Stimulated activated CD4-positive, alpha-beta T cell treated with anti-CD3 and anti-CD28 coated beads, Interleukin-12 subunit alpha, Interleukin-12 subunit beta, amount 100 ng/mL, for 48 hours (primary cell): ENCODE results near the gene ZPBP2.
"Not testable (repeated sequence)": the region's sequence is repeated elsewhere in the genome, so short reads cannot be mapped to it uniquely, and the experiment has no call there.

ENCODE experiments used
- DNase-seq, 3 donors: peaks; one replicate each; pipeline ENCODE4 v3.0.0-alpha.2; 2020; ENCODE audit warnings: low read depth in 2 of 3, low spot score in 1 of 3

ZPBP2 gene

DNA sequence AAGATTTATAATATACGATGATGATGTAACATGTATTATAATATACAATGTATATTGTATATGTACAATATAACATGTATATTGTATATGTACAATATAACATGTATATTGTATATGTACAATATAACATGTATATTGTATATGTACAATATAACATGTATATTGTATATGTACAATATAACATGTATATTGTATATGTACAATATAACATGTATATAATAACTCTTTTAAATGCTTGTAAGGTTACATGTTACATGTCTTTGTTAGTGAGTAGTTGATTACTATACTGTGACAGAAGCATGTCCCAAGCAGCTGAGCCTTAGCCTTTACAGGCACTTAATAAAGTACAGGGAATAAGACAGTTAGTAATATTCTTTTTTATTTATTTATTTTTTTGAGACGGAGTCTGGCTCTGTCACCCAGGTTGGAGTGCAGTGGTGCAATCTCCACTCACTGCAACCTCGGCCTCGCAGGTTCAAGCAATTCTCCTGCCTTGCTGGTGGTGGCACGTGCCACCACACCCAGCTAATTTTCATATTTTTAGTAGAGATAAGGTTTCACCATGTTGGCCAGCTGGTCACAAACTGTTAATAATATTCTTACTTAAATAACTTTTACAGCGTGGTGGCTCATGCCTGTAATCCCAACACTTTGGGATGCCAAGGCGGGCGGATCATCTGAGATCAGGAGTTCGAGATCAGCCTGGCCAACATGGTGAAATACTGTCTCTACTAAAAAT lies 11.9 kb upstream of the ZPBP2 start:
- DNase-seq, result not testable (repeated sequence)

DNA sequence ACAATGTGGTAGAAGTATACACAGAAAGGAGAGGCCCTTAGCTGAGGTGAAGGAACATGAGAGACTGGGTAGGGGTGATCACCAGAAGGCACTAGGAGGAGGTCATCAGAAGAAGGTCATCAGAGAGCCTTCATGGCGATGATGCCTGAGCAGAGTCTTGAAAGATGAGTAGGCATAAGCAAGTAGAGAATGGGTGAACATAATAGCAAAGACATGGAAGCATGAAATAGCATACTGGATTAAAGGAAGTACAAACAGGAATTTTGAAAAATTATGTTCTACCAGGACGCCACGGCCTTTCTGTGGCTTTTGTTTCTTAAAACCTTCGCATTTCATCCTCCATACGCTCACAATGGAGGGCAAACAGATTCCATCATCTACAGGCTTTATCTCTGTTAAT lies 6.8 kb upstream of the ZPBP2 start:
- DNase-seq, result no peak

- DNase-seq, result no peak
These were observed 4.6 kb upstream of the ZPBP2 start for GRCh38 chr17:39863244-39863917.

DNA sequence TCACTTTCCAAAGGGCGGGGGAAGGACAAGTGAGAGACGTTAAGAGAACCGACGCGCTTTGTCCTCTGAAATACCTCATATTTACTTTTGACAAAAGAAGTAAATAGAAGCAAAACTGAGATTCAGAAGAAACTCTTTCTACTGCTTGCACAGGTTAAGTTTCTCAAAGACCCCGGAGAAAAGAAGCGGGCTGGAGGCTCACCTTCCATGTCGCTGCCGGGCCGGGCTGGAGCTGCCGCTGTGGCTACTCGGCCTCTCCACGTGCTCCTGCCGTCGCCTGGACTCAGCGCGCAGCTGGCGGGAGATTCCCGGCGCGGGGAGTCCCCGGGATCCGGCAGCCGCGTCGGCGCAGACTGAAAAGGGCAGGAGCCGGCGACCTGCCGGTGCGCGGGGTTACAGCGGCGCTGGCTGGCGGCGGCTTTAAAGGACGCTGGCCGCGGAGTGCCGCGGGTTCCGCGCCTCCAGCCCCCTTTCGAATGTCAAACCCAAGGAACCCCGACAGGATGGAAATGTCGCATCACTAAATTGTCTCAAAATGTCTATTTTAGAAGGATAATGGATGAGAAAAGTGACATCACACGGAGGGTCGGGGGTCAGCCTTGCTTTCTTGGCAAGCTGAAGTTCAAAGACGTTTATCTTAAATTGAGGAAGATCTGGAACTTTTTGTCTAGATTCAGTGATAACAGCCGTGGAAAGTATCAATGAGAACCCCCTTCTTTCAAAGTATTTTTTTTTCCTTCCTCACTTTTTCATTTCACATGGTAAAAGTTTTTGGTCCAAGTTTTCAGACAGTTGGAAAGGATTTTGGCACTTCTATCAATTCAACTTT lies 3.9 kb upstream of the ZPBP2 start, which contains the start of gene IKZF3:
IKZF3 (minus strand) TSS at position 395 of the 829 bp plus-strand sequence; CDS start at position 209, 186 bp downstream.
- peak; percentile 66 to 87 (median 77) for DNase-seq

GRCh38 chr17:39866013-39866730 lies 1.8 kb upstream of the ZPBP2 start:
- no peak for DNase-seq

- DNase-seq, result peak; percentile 45 to 61 (median 46)
These were observed 720 bp upstream of the ZPBP2 start for GRCh38 chr17:39867084-39867879.

- no peak for DNase-seq
These were observed 546 bp downstream of the ZPBP2 start for GRCh38 chr17:39868554-39868942.

DNA sequence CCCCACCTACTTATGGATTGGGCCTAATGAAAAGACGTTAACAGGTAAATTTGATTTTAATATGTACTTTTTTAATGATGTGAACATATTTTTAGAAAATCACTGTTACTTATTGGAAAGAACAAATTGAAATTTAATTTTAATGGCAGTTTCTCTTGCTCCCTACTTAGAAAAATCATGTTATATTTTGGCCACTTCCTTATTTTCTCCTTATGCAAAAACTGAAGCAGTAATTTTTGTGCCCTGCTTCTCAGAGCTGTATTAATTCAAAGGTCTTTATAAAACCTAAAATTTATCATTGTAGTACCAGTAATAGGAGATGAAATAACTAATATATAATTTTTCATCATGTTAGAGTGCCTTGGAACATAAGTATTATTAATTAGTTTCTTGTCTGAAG lies 2.8 kb downstream of the ZPBP2 start:
- DNase-seq, result no peak

- no peak for DNase-seq
These were observed 3.8 kb downstream of the ZPBP2 start for GRCh38 chr17:39871801-39872200.

- DNase-seq, result no peak
These were observed 4.7 kb downstream of the ZPBP2 start for GRCh38 chr17:39872751-39873150.

DNA sequence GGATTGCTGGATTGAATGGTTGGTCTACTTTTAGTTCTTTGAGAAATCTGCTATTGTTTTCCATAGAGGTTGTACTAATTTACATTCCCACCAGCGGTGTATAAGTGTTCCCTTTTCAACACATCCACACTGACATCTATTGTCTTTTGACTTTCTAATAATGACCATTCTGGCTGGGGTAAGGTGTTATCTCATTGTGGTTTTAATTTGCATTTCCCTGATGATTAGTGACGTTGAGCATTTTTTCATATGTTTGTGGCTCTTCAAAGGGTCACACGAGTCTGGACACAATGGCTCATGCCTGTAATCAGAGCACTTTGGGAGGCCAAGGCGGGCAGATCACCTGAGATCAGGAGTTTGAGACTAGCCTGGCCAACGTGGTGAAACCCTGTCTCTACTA lies 18.1 kb downstream of the ZPBP2 start:
- not testable (repeated sequence) for DNase-seq

DNA sequence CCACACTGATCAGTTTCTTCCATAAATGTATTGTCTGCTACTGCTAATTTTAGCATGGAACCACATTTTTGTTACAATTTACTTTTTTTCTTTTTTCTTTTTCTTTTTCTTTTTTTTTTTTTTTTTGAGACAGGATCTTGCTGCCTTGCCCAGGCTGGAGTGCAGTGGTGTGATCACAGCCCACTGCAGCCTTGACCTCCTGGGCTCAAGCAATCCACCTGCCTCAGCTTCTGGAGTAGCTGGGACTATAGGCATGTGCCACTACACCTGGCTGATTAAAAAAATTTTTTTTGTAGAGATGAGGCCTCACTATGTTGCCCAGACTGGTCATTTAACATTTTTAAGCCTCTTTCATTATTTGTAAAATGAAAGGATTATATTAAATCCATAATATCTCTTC lies 19.1 kb downstream of the ZPBP2 start:
- no peak for DNase-seq

DNA sequence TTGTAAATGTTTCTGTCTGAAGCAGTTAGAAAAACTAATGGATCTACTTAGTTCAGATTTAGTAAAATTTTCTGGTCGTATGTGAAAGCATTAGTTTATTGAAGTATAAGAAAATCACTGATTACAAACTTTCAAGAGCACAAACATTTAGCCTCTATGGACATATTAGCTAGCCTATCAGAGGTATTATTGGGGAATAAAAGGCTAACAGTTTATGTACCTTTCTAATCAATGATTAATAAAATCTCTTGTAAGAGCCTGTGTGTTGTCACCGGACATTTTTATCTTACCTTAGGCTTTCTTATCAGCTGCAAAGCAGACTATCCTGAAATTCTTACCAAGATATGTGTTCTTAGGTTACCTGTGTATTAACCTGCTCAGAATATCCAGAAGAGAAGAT lies 21.2 kb downstream of the ZPBP2 start:
- no peak for DNase-seq

DNA sequence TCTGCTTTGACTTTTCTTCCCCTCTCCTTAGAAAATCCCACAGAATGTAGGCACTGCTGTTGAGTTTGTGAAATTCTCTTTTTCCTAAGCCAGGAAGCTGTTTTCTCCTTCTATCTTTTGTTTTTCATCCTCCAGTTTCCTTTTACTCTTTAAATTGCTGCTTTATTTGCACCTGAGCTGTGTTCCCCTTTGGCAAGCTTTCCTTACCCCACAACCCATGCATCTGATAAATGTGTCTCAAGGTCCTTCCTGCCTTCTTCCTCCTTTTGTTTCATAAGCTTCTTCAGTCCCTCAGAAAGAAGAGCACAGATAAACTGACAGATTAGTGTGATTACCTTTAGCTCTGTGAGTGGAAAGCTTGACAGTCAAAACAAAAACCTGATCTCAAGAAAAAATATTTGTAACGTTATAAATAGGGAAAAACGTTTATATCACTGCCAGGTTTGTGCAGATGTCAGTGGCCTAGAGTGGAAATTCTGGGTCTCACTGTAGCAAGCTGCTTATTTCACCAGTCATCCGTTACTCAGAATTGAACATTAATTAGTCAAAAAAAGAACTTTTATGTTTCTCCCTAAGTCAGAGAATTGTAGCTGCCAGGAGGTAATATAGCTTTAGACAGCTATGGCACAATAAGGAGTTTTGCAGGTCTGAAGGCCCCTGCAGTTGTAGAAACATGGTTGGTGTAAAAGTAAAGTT lies 26.8 kb downstream of the ZPBP2 start:
- no peak for DNase-seq

GRCh38 chr17:39898088-39898487 lies 30.1 kb downstream of the ZPBP2 start:
- no peak for DNase-seq

GRCh38 chr17:39899215-39899614 lies 31.2 kb downstream of the ZPBP2 start:
- no peak for DNase-seq

DNA sequence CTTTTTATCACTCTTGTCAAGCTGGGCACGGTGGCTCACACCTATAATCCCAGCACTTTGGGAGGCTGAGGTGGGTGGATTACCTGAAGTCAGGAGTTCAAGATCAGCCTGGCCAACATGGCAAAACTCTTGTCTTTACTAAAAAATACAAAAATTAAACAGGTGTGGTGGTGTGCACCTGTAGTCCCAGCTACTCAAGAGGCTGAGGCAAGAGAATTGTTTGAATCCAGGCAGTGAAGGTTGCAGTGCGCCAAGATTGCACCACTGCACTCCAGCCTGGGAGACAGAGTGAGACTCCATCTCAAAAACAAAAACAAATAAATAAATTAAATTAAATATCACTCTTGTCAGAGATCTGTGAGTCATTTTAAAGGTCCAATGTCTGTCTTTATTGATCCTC lies 34.0 kb downstream of the ZPBP2 start:
- not testable (repeated sequence) for DNase-seq

DNA sequence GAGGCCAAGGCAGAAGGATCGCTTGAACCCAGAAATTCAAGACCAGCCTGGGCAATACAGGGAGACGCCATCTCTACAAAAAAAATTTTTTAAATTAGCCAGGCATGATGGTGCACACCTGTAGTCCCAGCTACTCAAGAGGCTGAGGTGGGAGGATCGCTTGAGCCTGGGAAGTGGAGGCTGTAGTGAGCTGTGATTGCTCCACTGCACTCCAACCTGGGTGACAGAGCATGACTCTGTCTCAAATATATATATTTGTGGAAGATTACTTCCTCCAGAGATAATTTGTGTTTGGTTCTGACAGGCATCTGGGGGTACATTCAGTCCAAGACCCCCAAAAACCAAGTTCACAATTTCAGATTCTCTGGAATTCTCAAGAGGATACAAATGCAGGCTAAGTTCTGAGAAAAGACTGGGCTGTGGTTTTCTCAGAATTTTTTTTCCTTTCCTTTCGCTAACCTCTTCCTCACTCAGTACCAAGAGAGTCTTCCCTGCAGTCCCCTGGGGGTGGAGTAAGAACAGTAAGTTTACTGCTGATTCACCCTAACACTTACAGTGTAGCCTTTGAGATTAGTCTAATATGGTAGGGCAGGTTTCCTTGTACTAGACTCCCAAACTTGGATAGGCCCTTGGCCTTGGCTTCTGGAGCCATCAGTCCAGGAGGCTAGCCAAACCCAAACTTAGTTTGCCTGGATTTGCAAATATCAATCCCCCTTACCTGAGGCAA lies 35.3 kb downstream of the ZPBP2 start:
- DNase-seq, result no peak

- no peak for DNase-seq
These were observed 36.9 kb downstream of the ZPBP2 start for GRCh38 chr17:39904990-39905288.
